ENCODE results near the gene KRT6C.

DNA sequence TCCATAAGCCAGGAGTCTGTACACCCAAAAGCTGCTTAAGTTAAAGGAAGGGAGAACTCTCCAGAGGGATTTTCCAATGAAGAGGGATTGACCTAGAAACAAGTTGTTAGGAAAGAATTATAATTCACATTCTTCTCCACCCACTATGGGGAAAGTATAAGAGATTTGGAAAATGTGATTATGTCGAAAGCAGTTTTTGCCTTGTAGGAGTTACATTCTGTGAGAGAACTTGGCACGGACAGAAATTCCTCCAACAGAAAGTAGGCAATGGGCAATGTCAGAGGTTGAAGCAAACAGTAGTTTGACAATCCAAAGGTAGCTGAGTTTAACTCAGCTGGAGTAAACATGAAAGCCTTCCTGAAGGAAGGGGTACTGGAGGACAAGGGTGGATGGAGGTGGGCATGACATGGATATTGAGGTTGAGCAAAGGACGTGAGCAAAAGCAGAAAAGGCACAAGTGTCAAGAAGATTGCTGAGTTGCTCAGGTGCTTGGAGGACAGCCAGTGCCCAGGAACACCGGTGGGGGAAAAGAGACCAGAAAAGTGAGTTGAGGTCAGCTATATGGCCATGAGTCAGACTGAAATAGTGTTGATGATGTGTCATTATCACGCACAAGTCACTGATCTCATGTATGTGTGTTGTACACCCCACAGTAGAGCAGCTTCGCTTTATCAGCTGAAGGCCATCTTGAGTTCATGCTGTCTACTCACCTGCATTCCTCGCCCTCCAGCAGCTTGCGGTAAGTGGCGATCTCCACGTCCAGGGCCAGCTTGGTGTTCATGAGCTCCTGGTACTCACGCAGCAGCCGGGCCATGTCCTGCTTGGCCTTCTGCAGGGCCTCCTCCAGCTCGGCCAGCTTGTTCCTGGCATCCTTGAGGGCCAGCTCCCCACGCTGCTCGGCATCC lies 42.6 kb upstream of the KRT6C start:
- TF ChIP-seq TAF1 (IDR thresholded peaks at IDR 0.05; ENCODE audit: borderline replicate concordance, low read depth, low read length) (no peak), FOXJ3 (CRISPR knock-in tag; IDR thresholded peaks at IDR 0.05) (no peak), MEF2A (IDR thresholded peaks at IDR 0.05; ENCODE audit: borderline replicate concordance, low read depth) (no peak), TCF12 (IDR thresholded peaks at IDR 0.05) (no peak), POLR2AphosphoS5 (IDR thresholded peaks at IDR 0.05; ENCODE audit: low read depth, low read length) (no peak), RFX5 (IDR thresholded peaks at IDR 0.05; ENCODE audit: low read length) (no peak), ELF1 (IDR thresholded peaks at IDR 0.05) (no peak), FOXM1 (IDR thresholded peaks at IDR 0.05; ENCODE audit: low read depth) (no peak), RAD21 (IDR thresholded peaks at IDR 0.05; ENCODE audit: low read length) (no peak), RXRA (IDR thresholded peaks at IDR 0.05; ENCODE audit: borderline replicate concordance, low read depth) (no peak)
- TF ChIP-seq, protein P1, sequence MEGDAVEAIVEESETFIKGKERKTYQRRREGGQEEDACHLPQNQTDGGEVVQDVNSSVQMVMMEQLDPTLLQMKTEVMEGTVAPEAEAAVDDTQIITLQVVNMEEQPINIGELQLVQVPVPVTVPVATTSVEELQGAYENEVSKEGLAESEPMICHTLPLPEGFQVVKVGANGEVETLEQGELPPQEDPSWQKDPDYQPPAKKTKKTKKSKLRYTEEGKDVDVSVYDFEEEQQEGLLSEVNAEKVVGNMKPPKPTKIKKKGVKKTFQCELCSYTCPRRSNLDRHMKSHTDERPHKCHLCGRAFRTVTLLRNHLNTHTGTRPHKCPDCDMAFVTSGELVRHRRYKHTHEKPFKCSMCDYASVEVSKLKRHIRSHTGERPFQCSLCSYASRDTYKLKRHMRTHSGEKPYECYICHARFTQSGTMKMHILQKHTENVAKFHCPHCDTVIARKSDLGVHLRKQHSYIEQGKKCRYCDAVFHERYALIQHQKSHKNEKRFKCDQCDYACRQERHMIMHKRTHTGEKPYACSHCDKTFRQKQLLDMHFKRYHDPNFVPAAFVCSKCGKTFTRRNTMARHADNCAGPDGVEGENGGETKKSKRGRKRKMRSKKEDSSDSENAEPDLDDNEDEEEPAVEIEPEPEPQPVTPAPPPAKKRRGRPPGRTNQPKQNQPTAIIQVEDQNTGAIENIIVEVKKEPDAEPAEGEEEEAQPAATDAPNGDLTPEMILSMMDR (IDR thresholded peaks at IDR 0.05) = no peak
- TF ChIP-seq, protein P2, sequence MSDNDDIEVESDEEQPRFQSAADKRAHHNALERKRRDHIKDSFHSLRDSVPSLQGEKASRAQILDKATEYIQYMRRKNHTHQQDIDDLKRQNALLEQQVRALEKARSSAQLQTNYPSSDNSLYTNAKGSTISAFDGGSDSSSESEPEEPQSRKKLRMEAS (IDR thresholded peaks at IDR 0.05; ENCODE audit: low read depth) = no peak
